ENCODE results near the gene KIAA1586. TPM values are rescaled to one million over a fixed set of nuclear protein-coding genes. Genes with fewer than 3 reads are reported as not detected.
"Not testable (repeated sequence)": the region's sequence is repeated elsewhere in the genome, so short reads cannot be mapped to it uniquely, and the experiment has no call there.

KIAA1586 gene
- polyA plus RNA-seq, 1 experiment = 10.8 TPM

DNA sequence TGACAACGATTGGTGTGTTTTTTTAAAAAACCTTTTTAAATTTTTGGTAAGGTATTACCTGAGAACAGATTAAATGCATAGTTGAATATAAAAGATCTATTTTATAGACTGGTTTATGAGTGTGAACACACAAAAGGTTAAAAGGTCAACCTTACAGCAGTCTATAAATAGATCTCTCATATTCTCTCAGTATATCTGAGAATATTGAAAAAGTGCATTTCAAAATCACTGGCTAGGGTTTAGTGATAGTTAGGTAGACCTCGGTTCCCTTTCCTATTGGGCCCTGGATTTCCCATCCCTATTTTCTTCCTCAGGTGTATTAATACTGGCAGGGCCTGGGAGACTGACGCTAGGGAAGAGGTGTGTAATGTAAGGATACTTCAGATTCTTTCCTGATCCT is 42.8 kb downstream of the KIAA1586 start:
- ChIA-PET POLR2A (interaction anchor here (0.5 to 1.1 kb wide), 5 partner anchors 13 to 235 kb away, joined by 3 to 5 read pairs (median 3); partner anchors contain the start of gene BAG2), CTCF (no interaction called here)
- H3K4me3 ChIP-seq (ENCODE audit: low read depth, low read length) = peak overlapping the region; percentile 35
- no peaks in the 10 kb centered on the region for H3K27me3 ChIP-seq (ENCODE audit: control insufficient read depth, insufficient read depth, low read length)
- TF ChIP-seq, protein P1, sequence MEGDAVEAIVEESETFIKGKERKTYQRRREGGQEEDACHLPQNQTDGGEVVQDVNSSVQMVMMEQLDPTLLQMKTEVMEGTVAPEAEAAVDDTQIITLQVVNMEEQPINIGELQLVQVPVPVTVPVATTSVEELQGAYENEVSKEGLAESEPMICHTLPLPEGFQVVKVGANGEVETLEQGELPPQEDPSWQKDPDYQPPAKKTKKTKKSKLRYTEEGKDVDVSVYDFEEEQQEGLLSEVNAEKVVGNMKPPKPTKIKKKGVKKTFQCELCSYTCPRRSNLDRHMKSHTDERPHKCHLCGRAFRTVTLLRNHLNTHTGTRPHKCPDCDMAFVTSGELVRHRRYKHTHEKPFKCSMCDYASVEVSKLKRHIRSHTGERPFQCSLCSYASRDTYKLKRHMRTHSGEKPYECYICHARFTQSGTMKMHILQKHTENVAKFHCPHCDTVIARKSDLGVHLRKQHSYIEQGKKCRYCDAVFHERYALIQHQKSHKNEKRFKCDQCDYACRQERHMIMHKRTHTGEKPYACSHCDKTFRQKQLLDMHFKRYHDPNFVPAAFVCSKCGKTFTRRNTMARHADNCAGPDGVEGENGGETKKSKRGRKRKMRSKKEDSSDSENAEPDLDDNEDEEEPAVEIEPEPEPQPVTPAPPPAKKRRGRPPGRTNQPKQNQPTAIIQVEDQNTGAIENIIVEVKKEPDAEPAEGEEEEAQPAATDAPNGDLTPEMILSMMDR (IDR thresholded peaks at IDR 0.05; ENCODE audit: low read depth, low read length) = no peak
- H3K9me3 ChIP-seq (ENCODE audit: control insufficient read depth, insufficient read depth, low read length) = no peaks in the 10 kb centered on the region
- DNase-seq (ENCODE audit: low read depth, low spot score) = no peak
- H3K27ac ChIP-seq (ENCODE audit: low read depth, low read length) = no peak overlapping the region

DNA sequence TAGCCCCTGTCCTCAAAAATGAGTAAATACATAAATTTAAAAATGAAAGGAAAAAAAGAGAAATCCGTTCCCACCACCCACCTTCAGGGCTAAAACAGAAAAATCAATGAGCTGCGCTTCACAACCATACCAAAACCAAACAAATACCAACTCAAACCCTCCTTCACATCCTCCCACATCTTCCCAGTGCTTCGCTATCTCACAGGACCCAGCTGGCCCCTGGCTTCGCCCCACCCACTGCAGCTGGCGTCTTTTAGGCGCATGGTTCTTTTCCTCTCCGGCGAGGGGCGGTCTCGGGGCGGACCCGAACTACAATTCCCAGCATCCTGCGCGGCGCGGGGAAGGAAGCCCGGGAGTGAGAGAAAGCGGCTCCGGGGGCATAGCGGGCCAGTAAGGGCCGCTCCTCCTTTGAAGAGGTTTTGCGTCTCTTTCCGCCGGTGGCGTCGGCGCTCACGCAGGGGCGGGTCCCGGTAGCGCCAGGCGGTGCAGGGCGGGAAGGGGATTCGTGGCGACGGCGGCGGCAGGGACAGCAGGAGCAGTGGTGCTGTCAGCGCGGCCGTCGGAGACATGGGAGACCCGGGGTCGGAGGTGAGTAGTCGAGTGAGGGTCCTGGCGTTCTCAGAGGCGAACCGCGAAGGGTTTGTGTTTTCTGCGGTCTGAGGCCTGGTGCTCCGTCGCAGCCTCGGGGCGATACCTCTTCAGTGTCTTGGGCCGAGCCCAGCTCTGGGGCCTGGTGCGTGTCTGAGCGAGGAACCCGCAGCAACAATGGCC is 43.4 kb downstream of the KIAA1586 start, which contains the start of gene ZNF451:
Gene ZNF451 (plus strand): TSS at position 502 of the 771 bp plus-strand sequence. CDS start 66 bp downstream, at position 568.
- peak within 1 kb of the TSS; percentile 69 for H3K27ac ChIP-seq (ENCODE audit: low read depth, low read length)
- POLR2A ChIA-PET = interaction anchor here (0.5 to 1.1 kb wide), 5 partner anchors 13 to 234 kb away, joined by 3 to 5 read pairs (median 3); partner anchors contain the start of gene BAG2
- H3K4me3 ChIP-seq (ENCODE audit: low read depth, low read length) = peak within 1 kb of the TSS; percentile 66
- no peaks in the 10 kb centered on the region for H3K27me3 ChIP-seq (ENCODE audit: control insufficient read depth, insufficient read depth, low read length)
- CTCF ChIA-PET = no interaction called here
- TF ChIP-seq, protein P1 (IDR thresholded peaks at IDR 0.05; ENCODE audit: low read depth, low read length) = no peak
- DNase-seq (ENCODE audit: low read depth, low spot score) = peak; percentile 91
- no peaks in the 10 kb centered on the region for H3K9me3 ChIP-seq (ENCODE audit: control insufficient read depth, insufficient read depth, low read length)

DNA sequence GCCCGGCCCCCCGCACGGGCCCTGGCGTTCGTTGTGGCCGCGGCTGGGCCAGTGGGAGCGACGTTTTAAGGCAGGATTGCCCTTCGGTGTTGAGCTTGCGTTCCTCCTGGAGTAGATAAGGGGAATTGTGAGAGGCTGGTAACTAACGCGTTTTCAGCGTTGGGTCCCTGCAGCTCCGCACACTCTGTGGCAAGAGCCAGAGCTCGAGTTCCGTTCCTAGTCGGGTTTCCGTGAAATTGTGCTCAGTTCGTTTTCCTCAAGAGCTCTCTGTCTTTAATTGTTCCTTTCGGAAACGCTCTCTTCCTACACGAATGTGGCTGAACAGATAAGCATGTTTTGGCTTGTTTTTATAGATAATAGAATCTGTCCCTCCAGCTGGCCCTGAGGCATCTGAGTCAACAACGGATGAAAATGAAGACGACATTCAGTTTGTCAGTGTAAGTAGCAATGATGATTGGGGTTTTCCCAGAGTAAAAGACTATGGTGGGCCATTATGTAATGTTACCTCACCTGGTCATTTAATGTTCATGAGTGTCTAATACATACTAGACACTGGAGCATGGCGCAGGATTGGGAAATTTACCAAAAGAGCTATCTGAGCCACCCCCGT is 44.1 kb downstream of the KIAA1586 start:
- POLR2A ChIA-PET; CTCF ChIA-PET; H3K9me3 ChIP-seq (ENCODE audit: control insufficient read depth, insufficient read depth, low read length); H3K27me3 ChIP-seq (ENCODE audit: control insufficient read depth, insufficient read depth, low read length); H3K4me3 ChIP-seq (ENCODE audit: low read depth, low read length); H3K27ac ChIP-seq (ENCODE audit: low read depth, low read length); DNase-seq (ENCODE audit: low read depth, low spot score): not testable (repeated sequence)

DNA sequence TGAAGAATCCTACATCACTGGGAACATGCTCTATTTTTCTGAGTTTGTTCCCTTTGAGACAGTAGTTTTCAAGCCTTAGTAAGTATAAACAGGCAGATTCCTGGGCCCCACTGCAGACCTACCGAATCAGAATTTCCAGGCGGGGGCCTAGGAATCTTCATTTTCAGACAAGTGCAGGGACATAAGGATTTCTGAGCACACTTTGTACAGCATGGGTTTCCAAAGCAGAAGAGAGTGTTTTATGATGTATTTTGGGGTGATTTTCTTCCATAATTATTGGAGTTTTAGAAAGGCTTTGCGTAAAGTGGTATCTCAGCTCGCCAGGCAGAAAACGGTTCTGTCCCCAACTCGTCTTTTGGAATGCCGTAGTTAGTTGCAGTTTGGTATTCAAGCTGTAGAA is 44.9 kb downstream of the KIAA1586 start:
- H3K27me3 ChIP-seq (ENCODE audit: control insufficient read depth, insufficient read depth, low read length); H3K27ac ChIP-seq (ENCODE audit: low read depth, low read length); POLR2A ChIA-PET; DNase-seq (ENCODE audit: low read depth, low spot score); H3K9me3 ChIP-seq (ENCODE audit: control insufficient read depth, insufficient read depth, low read length): not testable (repeated sequence)
- peak overlapping the region; percentile 45 for H3K4me3 ChIP-seq (ENCODE audit: low read depth, low read length)
- CTCF ChIA-PET = interaction anchor here (2.3 kb wide), 1 partner anchor 189 kb away, joined by 10 read pairs; no protein-coding TSS in a partner anchor

DNA sequence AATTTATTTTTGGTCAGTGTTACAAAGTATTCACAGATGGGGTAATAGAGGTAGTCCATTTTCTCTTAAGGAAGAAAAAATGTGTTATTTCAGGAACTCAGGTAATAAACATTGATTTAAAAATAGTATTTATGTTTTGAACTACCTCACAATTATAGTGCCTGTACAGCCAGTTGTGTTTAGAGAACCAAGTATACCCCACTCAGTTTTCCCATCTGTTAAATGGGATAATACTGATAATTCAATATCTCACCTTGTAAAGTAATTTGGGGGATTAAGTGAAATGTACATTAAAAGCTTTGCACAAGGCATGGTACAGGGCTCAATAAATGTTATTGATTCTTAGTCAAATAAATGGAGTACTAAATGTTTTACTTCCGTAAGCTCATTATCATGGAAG is 48.2 kb downstream of the KIAA1586 start:
- ChIA-PET CTCF (interaction anchor here (0.9 to 1.3 kb wide), 3 partner anchors 18 to 192 kb away, joined by 3 to 5 read pairs (median 5); partner anchors contain the start of gene BEND6), POLR2A (interaction anchor here (0.6 kb wide), 1 partner anchor 257 kb away, joined by 9 read pairs; no protein-coding TSS in a partner anchor)
- TF ChIP-seq, protein P1 (IDR thresholded peaks at IDR 0.05; ENCODE audit: low read depth, low read length) = no peak
- H3K27me3 ChIP-seq (ENCODE audit: control insufficient read depth, insufficient read depth, low read length) = no peaks in the 10 kb centered on the region
- no peaks in the 10 kb centered on the region for H3K9me3 ChIP-seq (ENCODE audit: control insufficient read depth, insufficient read depth, low read length)
- H3K4me3 ChIP-seq (ENCODE audit: low read depth, low read length) = no peak overlapping the region
- no peak for DNase-seq (ENCODE audit: low read depth, low spot score)
- H3K27ac ChIP-seq (ENCODE audit: low read depth, low read length) = no peak overlapping the region
